ENCODE data around the gene ZNF132. TPM values are rescaled to one million over a fixed set of nuclear protein-coding genes. Genes with fewer than 3 reads are reported as not detected.

ZNF132 gene
- polyA plus RNA-seq, 4 donors, result 0.22 to 7.9 (median 0.78) TPM

DNA sequence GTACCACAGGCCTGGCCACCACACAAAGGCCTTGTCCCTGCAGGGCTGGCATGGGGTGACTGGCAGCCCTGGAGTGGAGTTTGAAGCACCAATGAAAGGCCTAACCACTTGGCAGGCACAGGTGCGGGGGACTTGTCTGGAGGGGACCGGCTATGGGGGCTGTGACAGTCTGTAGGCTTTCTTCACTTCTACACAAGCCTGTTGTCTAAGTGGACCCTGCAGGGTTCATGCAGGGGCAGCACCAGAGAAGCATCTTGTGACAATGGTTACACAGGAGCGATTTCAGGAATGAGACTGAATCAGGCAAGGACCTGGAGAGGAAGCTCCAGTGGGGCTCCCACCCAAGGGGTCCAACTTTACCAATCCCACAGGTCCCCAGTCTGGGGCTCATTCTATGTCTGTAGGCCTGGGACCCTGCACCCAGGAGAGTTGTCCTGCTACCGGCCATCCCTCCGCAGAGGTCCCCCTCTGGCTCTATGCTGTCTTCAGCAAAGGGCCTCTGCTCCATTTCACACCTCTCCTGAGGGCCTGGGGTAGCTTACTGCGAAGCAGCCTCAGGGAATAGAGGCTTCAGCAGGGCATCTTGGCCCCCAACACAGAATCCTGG, 56.9 kb downstream of the ZNF132 start:
- no peaks in the 10 kb centered on the region for H3K27me3 ChIP-seq (ENCODE audit: control insufficient read depth in 3 of 3, insufficient read depth in 3 of 3, low read length in 3 of 3)
- H3K4me1 ChIP-seq (ENCODE audit: control insufficient read depth in 3 of 3, insufficient read depth in 2 of 3, low read depth in 1 of 3, low read length in 2 of 3), result peaks cover under 1 to 39% (median 8%) of the 10 kb centered on the region in 3 donors
- no peaks in the 10 kb centered on the region for H3K9me3 ChIP-seq (ENCODE audit: control insufficient read depth in 2 of 2, insufficient read depth in 1 of 2, low read depth in 1 of 2, low read length in 1 of 2)
- DNase-seq (no peak), FAIRE-seq (no peak)
- no peak overlapping the region for H3K4me3 ChIP-seq (ENCODE audit: low read depth in 1 of 3, low read length in 3 of 3)
- peaks cover 0 to 11% (median 0%) of the 10 kb centered on the region in 3 donors for H3K36me3 ChIP-seq (ENCODE audit: control insufficient read depth in 3 of 3, insufficient read depth in 2 of 3, low read depth in 1 of 3, low read length in 3 of 3)
- H3K27ac ChIP-seq (ENCODE audit: low read depth in 1 of 3, low read length in 2 of 3), result no peak overlapping the region
- 92 to 96% (median 93%) methylated on average over 6 of the region's 6 CpGs for WGBS, 3 donors

Other genes starting within 250 kb of the ZNF132 start
- 10 to 100 TPM; 11.9 to 31.9 (median 17.8) TPM for gene ZNF544, start 211.2 kb downstream of the ZNF132 start, polyA plus RNA-seq
- 1 to 10 TPM in 3 of 4 donors, under 1 TPM in 1; 0.54 to 4.3 (median 1.5) TPM for gene ZNF8, start 161.2 kb downstream of the ZNF132 start, polyA plus RNA-seq
- 10 to 100 TPM; 34.8 to 53.9 (median 51.6) TPM for gene ERVK3-1, start 134.8 kb downstream of the ZNF132 start, polyA plus RNA-seq
- gene ZSCAN22, start 113.2 kb downstream of the ZNF132 start, polyA plus RNA-seq, result 1 to 10 TPM in 2 of 4 donors, under 1 TPM in 2; 0.67 to 3.2 (median 1.0) TPM
- 10 to 100 TPM in 1 of 4 donors, 1 to 10 TPM in 1, under 1 TPM in 1, not detected in 1; 0.64 to 45.9 (median 9.3) TPM for gene A1BG, start 86.7 kb downstream of the ZNF132 start, polyA plus RNA-seq
- gene ZNF497, start 77.4 kb downstream of the ZNF132 start, polyA plus RNA-seq, result 1 to 10 TPM in 1 of 4 donors, under 1 TPM in 2, not detected in 1; 0.22 to 2.3 (median 0.82) TPM
- gene ZNF837, start 59.1 kb downstream of the ZNF132 start, polyA plus RNA-seq, result 1 to 10 TPM; 2.9 to 5.3 (median 3.8) TPM
- gene RPS5, start 52.9 kb downstream of the ZNF132 start, polyA plus RNA-seq, result 1,000 to 10,000 TPM in 3 of 4 donors, 100 to 1,000 TPM in 1; 863 to 1,751 (median 1,458) TPM
- not detected for gene RNF225, start 44.5 kb downstream of the ZNF132 start, polyA plus RNA-seq
- 1 to 10 TPM; 1.8 to 7.6 (median 6.0) TPM for gene ZNF584, start 31.5 kb downstream of the ZNF132 start, polyA plus RNA-seq
- gene ZNF324B, start 11.5 kb upstream of the ZNF132 start, polyA plus RNA-seq, result 1 to 10 TPM; 1.1 to 4.9 (median 2.1) TPM
- gene ZNF324, start 26.9 kb upstream of the ZNF132 start, polyA plus RNA-seq, result 1 to 10 TPM; 3.2 to 5.8 (median 4.2) TPM
- gene ZNF446, start 36.2 kb upstream of the ZNF132 start, polyA plus RNA-seq, result 10 to 100 TPM in 1 of 4 donors, 1 to 10 TPM in 3; 7.3 to 11.4 (median 8.6) TPM
- gene SLC27A5, start 71.8 kb upstream of the ZNF132 start, polyA plus RNA-seq, result 10 to 100 TPM in 1 of 4 donors, 1 to 10 TPM in 3; 2.2 to 17.0 (median 6.1) TPM
- gene ZBTB45, start 79.7 kb upstream of the ZNF132 start, polyA plus RNA-seq, result 10 to 100 TPM in 1 of 4 donors, 1 to 10 TPM in 3; 4.7 to 11.4 (median 6.9) TPM
- 100 to 1,000 TPM; 151 to 331 (median 177) TPM for gene TRIM28, start 103.9 kb upstream of the ZNF132 start, polyA plus RNA-seq
- 100 to 1,000 TPM; 131 to 384 (median 235) TPM for gene CHMP2A, start 115.0 kb upstream of the ZNF132 start, polyA plus RNA-seq
- gene UBE2M, start 118.5 kb upstream of the ZNF132 start, polyA plus RNA-seq, result 10 to 100 TPM; 42.7 to 53.4 (median 48.9) TPM
- gene MZF1, start 133.2 kb upstream of the ZNF132 start, polyA plus RNA-seq, result 10 to 100 TPM; 17.5 to 64.0 (median 30.8) TPM

All from small intestine (tissue), 7 donors.